Body of pancreas (tissue), 4 donors: Measurements from ENCODE around the gene ASRGL1. TPM values are rescaled to one million over a fixed set of nuclear protein-coding genes. Genes with fewer than 3 reads are reported as not detected.

ENCODE experiments used
- ATAC-seq: fragments of 150-250 bp; one replicate; pipeline ENCODE4 v1.9.1; 2016
- DNase-seq, 4 donors: peaks; one replicate each; pipeline ENCODE4 v3.0.0-alpha.2; 2019
- H3K27ac ChIP-seq, 4 donors: fragments of 200-600 bp; sonication (generic); 1 replicate in 3 of 4; 2 replicates in 1 of 4; pipeline versions ENCODE4 v1.5.1 to v1.6.1; 2016 to 2019; ENCODE audit warnings: mild to moderate bottlenecking in 1 of 4, mixed read lengths in 1 of 4, moderate library complexity in 1 of 4
- H3K27me3 ChIP-seq, 2 donors: fragments of 200-600 bp; sonication (generic); one replicate each; pipeline ENCODE4 v1.6.0; 2016; ENCODE audit warnings: mild to moderate bottlenecking in 1 of 2
- H3K36me3 ChIP-seq, 2 donors: fragments of 200-600 bp; sonication (generic); replicated peaks in 1 of 2; 2 replicates each; pipeline ENCODE4 v1.5.1; 2016; ENCODE audit warnings: low read depth in 2 of 2; ENCODE audit not compliant: insufficient read depth in 1 of 2
- H3K4me1 ChIP-seq: fragments of 200-600 bp; sonication (generic); one replicate; pipeline ENCODE4 v1.6.0; 2016
- H3K4me3 ChIP-seq, 2 donors: fragments of 200-600 bp; sonication (generic); 1 replicate in 1 of 2; 2 replicates in 1 of 2; pipeline ENCODE4 v1.5.1; 2016 to 2019
- H3K9me3 ChIP-seq, 3 donors: fragments of 200-600 bp; sonication (generic); 1 replicate in 2 of 3; 2 replicates in 1 of 3; pipeline ENCODE4 v1.5.1; 2016
- POLR2A ChIP-seq, 3 donors: fragments of 450-650 bp; IDR thresholded peaks; one replicate each; pipeline ENCODE4 v1.6.1; 2016; ENCODE audit warnings: antibody characterized with exemption in 3 of 3, mild to moderate bottlenecking in 2 of 3
- WGBS, 2 donors: methylation state at CpG; one replicate each; pipeline ENCODE4 v1.1.5; 2017; 5-methylcytosine and 5-hydroxymethylcytosine counted together
- intact Hi-C: fragments of 100-400 bp; cut with DNase I; formaldehyde crosslinking; loops from one replicate; pipeline ENCODE4 v1.15.1; 2023
- total RNA-seq, 2 donors: library from RNA; depleted of rRNA; stranded (reverse); fragments of >200 nt; gene quantifications; one replicate each; pipeline ENCODE4 v1.1.0, GENCODE V29; 2016
- TF ChIP-seq, protein P1 (sequence below), 7 experiments: fragments of 450-650 bp in 4 of 7; fragments of 200-600 bp in 3 of 7; sonication (generic) in 3 of 7; IDR thresholded peaks; one replicate each; pipeline ENCODE4 v1.5.1; 2016 to 2019; ENCODE audit warnings: antibody characterized with exemption in 7 of 7

ASRGL1 gene
- total RNA-seq, 2 donors from 2014 or later: 15.3 to 69.5 TPM

DNA sequence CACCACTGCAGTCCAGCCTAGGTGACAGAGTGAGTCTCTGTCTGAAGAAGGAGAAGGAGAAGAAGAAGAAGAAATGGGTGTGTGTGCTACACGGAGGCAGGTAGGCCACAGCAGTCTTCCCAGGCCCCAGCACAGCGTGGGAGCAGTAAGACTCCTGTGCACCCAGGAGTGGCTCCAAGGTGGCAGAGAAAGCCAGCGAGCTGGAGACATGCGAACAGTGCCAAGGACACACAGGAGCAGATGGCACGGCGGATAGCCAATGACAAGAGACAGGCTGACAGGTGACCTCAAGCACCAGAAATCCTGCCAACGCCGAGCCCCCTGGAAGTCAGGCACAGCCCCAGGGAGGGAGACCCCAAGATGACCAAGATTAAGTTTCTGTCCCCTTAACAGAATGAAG lies 72.6 kb downstream of the ASRGL1 start:
- H3K27ac ChIP-seq: no peak overlapping the region
- intact Hi-C loops: loop anchor here (10.0 kb wide), 1 partner anchor 285 kb away; no protein-coding TSS in a partner anchor
- no peaks in the 10 kb centered on the region for H3K9me3 ChIP-seq
- ATAC-seq: no peak
- no peak overlapping the region for H3K4me3 ChIP-seq
- DNase-seq: no peak
- no peaks in the 10 kb centered on the region for H3K36me3 ChIP-seq
- no peaks in the 10 kb centered on the region for H3K4me1 ChIP-seq
- H3K27me3 ChIP-seq: no peaks in the 10 kb centered on the region
- 69 to 70% methylated on average over 8 of the region's 8 CpGs for WGBS, 2 donors
- TF ChIP-seq, protein P1, sequence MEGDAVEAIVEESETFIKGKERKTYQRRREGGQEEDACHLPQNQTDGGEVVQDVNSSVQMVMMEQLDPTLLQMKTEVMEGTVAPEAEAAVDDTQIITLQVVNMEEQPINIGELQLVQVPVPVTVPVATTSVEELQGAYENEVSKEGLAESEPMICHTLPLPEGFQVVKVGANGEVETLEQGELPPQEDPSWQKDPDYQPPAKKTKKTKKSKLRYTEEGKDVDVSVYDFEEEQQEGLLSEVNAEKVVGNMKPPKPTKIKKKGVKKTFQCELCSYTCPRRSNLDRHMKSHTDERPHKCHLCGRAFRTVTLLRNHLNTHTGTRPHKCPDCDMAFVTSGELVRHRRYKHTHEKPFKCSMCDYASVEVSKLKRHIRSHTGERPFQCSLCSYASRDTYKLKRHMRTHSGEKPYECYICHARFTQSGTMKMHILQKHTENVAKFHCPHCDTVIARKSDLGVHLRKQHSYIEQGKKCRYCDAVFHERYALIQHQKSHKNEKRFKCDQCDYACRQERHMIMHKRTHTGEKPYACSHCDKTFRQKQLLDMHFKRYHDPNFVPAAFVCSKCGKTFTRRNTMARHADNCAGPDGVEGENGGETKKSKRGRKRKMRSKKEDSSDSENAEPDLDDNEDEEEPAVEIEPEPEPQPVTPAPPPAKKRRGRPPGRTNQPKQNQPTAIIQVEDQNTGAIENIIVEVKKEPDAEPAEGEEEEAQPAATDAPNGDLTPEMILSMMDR (IDR thresholded peaks at IDR 0.05): no peak
- no peak for TF ChIP-seq POLR2A (IDR thresholded peaks at IDR 0.05)

DNA sequence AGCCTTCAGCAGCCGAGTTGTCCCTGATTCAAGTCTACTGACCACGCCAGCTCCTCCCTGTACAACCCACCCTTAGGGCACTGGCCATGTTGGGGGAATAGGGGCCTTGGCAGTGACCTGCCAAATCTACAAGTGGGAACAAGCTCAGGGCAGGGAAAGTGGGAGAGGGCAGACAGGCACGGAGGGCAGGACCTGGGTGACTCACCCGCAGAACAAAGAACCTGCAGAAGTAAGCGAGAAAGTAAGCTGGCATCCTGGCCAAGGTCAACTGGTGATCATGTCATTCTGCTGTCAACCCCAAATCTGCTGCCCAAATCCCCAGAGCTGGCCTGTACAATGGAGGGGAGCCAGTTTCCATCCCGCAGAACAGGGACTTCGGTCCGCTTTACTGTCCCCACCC lies 73.7 kb downstream of the ASRGL1 start:
- intact Hi-C loops: loop anchor here (10.0 kb wide), 1 partner anchor 284 kb away; no protein-coding TSS in a partner anchor
- Histone ChIP-seq H3K4me3 (no peak overlapping the region), H3K36me3 (no peaks in the 10 kb centered on the region), H3K4me1 (no peaks in the 10 kb centered on the region), H3K27ac (no peak overlapping the region), H3K27me3 (no peaks in the 10 kb centered on the region), H3K9me3 (no peaks in the 10 kb centered on the region)
- 74 to 81% methylated on average over 7 to 8 of the region's 8 CpGs for WGBS, 2 donors
- no peak for ATAC-seq
- DNase-seq: no peak
- TF ChIP-seq, protein P1 (IDR thresholded peaks at IDR 0.05): no peak
- TF ChIP-seq POLR2A (IDR thresholded peaks at IDR 0.05): no peak

DNA sequence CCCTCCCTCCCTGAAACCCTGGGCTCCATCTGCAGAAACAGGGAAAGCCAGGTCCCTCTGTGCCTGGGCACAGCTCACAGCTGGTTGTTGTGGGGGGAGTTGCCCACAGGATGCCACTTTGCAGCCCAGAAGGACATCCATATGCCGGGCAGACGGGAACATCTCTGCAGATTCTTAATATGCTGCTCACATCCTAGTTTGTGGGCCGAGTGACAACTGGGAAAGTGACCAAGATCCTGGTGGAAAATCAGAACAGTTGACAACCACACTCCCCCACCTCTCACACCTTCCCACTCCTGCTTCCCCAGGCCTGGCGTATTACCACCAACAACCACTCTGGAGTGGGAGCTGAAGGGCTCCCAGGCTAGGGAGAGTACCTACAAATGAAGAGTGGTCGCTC lies 74.3 kb downstream of the ASRGL1 start:
- Histone ChIP-seq H3K36me3 (no peaks in the 10 kb centered on the region), H3K4me1 (no peaks in the 10 kb centered on the region), H3K27me3 (no peaks in the 10 kb centered on the region), H3K9me3 (no peaks in the 10 kb centered on the region), H3K27ac (no peak overlapping the region), H3K4me3 (no peak overlapping the region)
- TF ChIP-seq, protein P1 (IDR thresholded peaks at IDR 0.05): no peak
- no peak for TF ChIP-seq POLR2A (IDR thresholded peaks at IDR 0.05)
- no peak for DNase-seq
- intact Hi-C loops: loop anchor here (10.0 kb wide), 1 partner anchor 283 kb away; no protein-coding TSS in a partner anchor
- 80 to 93% methylated on average over 2 to 5 of the region's 5 CpGs for WGBS, 2 donors
- no peak for ATAC-seq

DNA sequence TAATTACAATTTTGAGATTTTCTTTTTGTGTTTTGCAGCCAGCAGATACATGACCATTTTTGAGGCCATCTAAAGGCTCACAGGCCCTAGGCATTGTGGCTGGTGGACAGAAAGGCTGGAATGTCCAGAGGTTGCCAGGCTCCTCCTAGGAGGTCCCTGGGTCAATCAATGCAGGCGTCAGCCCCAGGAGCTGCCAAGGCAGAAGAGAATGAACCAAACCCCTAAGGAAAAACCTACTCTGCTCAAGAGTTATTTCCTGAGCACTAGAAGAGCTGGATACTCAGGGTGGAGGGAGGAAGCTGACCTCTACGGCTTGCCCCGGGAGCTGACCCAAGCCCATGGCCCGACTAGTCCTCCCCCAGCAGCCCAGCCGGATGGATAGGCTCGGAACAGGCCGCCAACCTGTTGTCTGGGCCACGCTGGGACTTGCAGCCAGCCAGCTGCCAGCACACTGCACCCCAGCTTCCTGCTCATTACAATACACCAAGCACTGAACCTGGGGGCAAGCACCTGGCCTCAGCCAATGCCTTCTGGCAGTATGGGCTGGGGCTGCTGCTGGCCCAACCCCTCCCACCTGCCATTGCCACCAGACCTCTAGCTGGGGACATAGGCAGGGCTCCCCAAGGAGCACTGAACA lies 75.9 kb downstream of the ASRGL1 start:
- Histone ChIP-seq H3K27ac (no peak overlapping the region), H3K4me3 (no peak overlapping the region), H3K4me1 (no peaks in the 10 kb centered on the region), H3K27me3 (no peaks in the 10 kb centered on the region), H3K36me3 (no peaks in the 10 kb centered on the region), H3K9me3 (no peaks in the 10 kb centered on the region)
- no peak for DNase-seq
- 72 to 100% methylated on average over 1 to 8 of the region's 8 CpGs for WGBS, 2 donors
- ATAC-seq: no peak
- no peak for TF ChIP-seq POLR2A (IDR thresholded peaks at IDR 0.05)
- TF ChIP-seq, protein P1 (IDR thresholded peaks at IDR 0.05): no peak
- intact Hi-C loops: loop anchor here (10.0 kb wide), 1 partner anchor 282 kb away; no protein-coding TSS in a partner anchor

DNA sequence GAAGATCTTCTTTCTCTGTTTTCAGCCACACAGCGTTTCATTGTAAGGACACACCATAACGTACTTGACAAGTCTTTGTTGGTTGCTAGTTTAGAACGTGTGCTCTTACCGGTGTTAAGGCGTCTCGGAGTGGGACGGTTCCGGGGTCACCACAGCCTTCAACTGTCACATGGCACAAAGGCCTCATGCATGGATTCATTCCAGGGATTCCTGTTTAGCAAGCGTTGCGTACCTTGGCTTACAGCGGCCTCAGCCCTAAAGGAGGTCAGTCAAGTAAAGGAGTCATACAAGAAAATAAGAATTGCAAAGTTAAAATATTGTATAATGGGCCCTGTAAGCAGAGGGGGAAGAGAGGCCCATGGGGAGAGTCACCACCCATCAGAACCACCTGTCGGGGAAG lies 79.3 kb downstream of the ASRGL1 start:
- no peak overlapping the region for H3K27ac ChIP-seq
- H3K9me3 ChIP-seq: no peaks in the 10 kb centered on the region
- no peak overlapping the region for H3K4me3 ChIP-seq
- DNase-seq (no peak), ATAC-seq (no peak)
- TF ChIP-seq, protein P1 (IDR thresholded peaks at IDR 0.05): no peak
- no peak for TF ChIP-seq POLR2A (IDR thresholded peaks at IDR 0.05)
- no peaks in the 10 kb centered on the region for H3K4me1 ChIP-seq
- intact Hi-C loops: loop anchor here (10.0 kb wide), 1 partner anchor 278 kb away; no protein-coding TSS in a partner anchor
- H3K36me3 ChIP-seq: no peaks in the 10 kb centered on the region
- WGBS, 2 donors: 67 to 80% methylated on average over 12 of the region's 12 CpGs
- no peaks in the 10 kb centered on the region for H3K27me3 ChIP-seq
